ENCODE measurements around the gene MXRA8.
A peak's percentile ranks its signal among the peaks of the same experiment; 100 is the strongest.
"Not testable (repeated sequence)": the region's sequence is repeated elsewhere in the genome, so short reads cannot be mapped to it uniquely, and the experiment has no call there.

Gene MXRA8, protein sequence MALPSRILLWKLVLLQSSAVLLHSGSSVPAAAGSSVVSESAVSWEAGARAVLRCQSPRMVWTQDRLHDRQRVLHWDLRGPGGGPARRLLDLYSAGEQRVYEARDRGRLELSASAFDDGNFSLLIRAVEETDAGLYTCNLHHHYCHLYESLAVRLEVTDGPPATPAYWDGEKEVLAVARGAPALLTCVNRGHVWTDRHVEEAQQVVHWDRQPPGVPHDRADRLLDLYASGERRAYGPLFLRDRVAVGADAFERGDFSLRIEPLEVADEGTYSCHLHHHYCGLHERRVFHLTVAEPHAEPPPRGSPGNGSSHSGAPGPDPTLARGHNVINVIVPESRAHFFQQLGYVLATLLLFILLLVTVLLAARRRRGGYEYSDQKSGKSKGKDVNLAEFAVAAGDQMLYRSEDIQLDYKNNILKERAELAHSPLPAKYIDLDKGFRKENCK
- 0 to 1.4 (median 0) reads per million in 17 experiments for total RNA-seq

- DNase-seq: peak in 1 of 4 experiments; percentile 4
Observed at GRCh38 chr1:1358433-1359271, at the start of gene MXRA8. TSS of gene MXRA8 (minus strand) at chr1:1358555. CDS start at chr1:1358504, 51 bp downstream.

DNA sequence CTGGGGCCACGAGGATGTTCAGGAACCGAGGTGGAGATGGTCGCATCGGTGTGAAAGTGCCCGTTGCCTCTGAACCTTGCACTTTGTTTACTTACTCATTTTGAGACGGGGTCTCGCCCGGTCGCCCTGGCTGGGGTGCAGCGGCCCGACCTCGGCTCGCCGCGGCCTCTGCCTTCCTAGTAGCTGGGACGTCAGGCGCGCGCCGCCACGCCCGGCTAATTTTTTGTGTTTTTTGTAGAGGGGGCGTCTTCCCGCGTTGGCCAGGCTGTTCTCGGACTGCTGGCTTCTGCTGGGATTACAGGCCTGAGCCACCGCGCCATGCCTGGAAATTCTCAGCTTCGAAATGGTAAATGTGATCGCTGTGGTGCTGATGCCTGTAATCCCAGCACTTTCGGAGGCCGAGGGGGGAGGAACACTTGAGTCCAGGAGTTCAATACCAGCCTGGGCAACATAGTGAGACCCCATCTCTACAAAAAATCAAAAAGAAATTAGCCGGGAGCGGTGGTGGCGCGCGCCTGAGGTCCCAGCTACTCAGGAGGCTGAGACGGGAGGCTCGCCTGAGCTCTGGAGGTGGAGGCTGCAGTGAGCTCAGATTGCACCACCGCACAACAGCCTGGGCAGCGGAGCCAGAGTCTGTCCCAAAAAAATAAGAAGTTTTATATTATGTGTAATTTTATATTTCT is 49.4 kb upstream of the MXRA8 start:
- peak; percentile 29 to 62 (median 43) for DNase-seq

DNA sequence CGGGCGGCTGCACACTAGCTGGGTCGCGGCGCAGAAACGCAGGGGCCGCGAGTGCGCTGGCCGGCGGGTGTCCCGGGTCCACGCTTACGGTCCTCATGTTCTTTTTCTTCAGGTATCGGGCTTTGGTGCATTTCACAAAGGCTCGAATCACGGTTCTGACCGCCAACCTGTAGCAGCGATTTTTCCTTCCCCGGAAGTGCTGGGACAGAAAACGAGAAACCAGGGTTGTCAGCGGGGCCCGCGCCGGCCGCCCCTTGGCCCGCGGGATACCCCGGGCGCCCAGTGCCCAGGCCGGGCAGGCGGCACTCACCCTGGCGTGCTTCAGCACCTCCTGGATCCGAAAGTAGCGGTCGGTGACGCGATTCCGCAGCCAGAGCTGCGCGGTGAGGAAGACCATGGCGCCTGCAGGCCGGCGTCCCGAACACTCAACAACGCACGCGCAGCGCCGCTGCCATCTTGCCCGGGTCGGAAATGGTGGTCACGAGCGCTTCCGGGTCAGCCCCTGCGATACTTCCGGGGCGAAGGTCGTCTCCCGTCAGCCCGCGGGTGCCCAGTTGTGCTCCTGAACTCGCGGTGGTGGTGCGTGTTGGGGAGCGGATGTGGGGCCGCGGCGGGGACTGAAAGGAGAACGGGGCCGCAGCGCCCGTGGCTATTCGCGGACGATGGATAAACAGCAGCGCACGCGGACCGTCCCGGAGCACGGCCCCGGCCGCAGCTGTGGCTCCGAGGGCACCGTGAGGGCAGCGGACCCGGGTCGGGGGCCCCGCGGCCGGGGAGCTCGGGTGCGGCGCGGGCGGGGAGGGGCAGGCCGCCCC is 48.7 kb upstream of the MXRA8 start, which contains the start of gene MRPL20:
TSS of gene MRPL20 (minus strand) at position 473 of the 815 bp plus-strand sequence. CDS start at position 397, 76 bp downstream.
- DNase-seq: peak; percentile 95 to 98 (median 97)

DNA sequence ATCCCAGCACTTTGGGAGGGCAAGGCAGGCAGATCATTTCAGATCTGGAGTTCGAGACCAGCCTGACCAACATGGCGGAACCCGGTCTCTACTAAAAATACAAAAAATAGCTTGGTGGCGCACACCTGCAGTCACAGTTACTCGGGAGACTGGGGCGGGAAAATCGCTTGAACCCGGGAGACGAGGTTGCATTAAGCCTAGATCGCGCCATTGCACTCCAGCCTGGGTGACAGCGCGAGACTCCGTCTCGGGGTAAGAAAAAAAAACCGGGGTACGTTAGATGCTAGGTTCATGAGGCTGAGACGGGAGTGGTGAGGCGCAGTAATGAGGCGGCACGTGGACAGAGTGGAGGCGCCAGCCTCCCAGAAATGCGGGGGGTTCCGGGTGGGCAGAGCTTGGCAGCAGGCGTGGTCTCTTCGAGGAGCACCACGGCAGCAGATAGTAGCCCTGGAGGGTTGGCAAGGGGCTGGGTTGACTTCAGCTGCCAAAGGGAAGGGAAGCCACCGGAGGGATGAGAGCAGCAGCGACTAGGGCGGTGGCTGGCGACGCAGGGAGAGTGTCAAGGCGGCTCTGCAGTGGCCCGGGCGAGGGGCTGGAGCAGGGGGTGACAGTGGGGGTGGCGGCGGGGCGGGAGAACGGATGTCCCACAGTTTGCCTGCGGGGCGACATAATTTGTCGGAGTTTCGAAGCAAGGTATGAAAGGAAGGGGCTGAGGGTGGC is 47.9 kb upstream of the MXRA8 start:
- DNase-seq: peak in 1 of 4 experiments; percentile 7

DNA sequence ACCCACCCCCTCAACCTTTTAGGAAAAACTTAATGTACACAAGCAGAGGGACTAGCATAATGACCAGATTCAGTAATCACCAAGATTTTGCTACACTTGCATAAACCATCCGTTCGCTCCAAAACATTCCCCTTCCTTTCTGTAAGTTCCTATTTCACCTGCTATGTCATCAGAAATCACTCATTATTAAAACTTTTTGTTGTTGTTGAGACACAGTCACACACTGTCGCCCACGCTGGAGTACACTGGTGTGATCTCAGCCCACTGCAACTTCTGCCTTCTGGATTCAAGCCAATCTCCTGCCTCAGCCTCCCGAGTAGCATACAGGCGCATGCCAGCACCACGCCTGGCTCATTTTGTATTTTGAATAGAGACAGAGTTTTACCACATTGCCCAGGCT is 45.3 kb upstream of the MXRA8 start:
- DNase-seq: peak; percentile 75 to 88 (median 84)

- DNase-seq: not testable (repeated sequence)
Observed at GRCh38 chr1:1402901-1403392, 44.6 kb upstream of the MXRA8 start.

DNA sequence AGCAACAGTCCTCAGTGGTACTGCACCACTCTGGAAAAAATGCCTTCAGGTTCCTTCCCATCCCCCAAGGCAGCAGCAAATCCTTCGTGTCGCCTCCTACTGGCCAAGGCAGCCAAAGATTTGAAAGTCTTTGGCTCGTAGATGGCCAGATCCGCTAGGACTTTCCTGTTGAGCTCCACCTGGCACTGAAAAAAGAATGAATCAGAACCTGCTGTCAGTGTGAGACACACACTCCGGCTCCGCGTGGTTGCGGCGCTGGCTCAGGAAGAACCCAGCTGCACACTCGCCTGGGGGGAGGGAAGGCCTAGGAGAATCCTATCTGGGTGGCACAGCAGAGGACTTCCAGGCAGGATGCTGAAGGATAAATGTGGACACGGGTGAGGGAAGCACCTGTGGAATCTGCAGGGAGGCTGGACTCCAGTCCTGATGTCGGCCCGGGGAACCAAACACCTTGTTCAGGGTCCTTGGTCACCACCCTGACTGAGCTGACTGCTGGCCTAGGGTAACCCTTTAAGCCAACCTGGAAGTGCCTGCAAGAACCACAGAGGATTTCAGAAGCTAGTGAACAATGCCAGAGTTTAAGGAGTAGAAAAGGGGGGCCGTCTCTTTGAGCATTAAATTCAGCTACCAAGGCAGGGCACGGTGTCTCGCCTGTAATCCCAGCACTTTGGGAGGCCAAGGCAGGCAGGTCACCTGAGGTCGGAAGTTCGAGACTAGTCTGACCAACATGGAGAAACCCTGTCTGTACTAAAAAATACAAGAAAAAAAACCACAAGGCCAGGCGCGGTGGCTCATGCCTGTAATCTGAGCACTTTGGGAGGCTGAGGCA is 43.9 kb upstream of the MXRA8 start:
- DNase-seq: peak; percentile 19 to 60 (median 54)

- DNase-seq: no peak
Observed at GRCh38 chr1:1401457-1402010, 43.2 kb upstream of the MXRA8 start.

DNA sequence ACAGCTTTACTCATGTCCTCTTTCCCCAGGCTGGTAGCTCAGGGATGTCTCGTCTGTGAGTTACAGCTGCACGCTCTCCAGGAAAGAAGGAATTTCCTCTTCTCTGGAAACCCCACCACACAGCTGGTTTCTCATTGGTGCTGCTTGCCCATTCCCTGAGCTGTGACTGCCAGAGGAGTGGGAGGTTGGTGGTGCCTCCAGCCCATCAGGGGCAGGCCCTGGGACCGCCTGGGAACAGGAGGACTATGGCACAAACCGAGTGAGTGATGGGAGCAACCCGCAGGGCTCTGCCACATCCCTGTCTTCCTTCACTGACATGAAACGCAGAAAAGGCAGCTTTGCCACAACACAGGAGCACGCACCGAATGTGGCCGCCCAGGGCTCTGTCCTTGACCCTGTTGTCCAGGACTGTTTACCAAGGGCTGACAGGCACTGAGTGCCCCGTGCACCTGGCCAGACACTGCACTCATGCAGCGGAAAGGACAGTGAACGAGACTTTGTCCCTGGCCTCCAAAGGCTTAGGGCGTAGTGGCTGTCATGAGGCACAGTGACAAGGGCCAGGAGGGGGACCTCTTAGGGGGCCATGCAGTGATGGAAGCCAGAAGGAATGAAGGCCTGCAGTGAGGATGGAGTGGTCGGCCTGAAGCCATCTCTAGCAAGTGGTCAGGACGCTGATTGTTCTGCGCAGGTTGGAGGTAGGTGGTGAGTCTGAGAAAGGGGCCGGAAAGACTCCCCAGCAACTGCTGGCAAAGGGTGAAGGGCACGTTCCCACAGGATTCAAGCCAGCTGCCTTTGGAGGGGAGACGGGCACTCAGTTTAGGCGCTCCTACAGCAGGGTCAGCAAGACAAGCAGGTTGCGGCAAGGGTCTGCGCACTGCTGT is 42.5 kb upstream of the MXRA8 start:
- DNase-seq: no peak

GRCh38 chr1:1399872-1400575 is 41.7 kb upstream of the MXRA8 start:
- DNase-seq: peak in 3 of 4 experiments; percentile 16 to 36 (median 25)

DNA sequence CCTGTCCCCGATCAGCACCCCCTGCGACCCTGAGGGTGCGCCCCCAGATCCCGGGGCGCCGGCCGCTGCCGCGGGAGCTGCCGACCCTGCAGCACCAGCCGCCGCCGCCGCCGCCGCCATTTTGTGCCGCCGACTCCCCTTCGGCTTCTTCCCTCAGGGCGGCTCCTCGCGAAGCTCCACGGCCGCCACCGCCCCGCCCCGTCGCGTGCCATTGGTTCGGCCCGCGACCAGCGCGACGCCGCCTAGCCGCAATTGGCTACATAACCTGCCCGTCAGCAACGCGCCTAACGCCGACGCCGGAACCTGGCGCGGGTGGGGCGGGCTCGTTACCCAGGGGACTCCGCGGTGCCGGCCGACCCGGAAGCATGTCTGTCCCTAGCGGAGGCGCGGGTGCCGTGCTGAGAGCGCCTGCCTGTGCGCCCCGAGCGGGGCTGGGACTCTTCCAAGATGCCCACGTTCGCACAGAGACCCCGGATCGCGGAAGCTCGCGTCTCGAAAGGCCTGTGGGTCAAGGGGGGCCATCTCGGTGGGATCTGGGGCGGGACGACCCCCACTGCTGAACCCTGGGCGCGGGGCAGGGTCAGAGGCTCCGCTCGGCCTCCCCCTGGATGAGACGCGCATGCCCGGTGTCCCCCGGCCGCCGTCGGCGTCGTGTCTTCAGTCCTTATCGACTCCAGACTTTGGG is 41.0 kb upstream of the MXRA8 start, which contains the start of gene CCNL2:
TSS of gene CCNL2 (minus strand) at position 149 of the 685 bp plus-strand sequence. CDS start at position 120, 29 bp downstream.
- peak; percentile 99 to 100 (median 100) for DNase-seq

DNA sequence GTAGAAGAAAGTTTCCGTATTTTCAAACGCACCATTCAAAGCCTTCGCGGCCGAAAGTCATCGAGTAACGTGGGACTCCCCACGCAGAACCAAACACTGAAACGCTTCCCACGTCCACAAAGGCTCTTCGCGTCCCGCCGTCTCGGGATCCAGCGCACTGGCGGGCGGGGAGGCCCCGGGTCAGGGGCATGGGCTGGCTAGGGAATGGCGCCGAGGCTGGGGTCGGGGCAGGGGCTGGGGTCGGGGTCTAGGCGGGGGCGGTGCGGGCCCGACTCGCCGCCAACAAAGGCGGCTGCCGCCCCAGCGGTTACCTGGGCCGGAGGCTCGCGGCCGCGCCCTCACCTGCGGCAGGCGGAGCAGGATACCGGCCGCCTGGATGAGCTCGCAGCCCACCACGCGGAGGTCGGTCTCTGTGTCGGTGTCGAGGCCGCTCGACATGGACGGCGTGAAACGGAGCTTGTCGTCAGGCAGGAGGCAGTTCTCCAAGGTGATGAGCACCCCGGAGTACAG is 40.4 kb upstream of the MXRA8 start:
- DNase-seq: peak; percentile 32 to 62 (median 51)

DNA sequence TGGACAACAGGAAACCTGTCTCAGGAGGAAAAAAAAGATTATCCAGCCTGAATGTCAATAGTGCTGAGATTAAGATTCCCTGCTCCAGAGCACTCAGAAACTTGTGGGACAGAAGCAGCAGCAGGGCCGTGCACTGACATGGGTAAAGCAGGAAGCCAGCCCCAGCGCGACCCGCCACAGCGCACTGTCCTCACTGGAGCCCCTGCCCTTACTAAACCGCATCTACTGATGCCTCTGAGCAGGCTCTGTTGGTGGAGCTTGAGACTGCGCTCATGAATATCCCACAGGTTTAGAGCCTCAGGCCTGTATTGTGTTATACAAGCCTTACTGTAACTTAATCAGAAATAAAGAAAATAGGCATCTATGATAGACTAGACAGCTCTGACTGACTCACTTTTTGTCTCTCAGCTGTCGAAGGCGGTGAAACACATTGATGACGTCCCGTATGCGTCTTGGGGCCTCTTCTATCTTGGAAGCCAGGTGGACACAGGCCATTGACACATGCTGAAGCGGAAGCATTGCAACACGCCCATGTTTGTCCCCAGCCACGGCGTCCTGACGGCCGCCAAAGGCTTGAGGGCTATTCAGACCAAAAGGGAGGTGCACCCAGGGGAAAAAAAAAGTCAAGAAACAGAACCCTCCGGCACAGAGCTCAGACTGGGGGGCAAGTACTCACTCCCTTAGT is 39.6 kb upstream of the MXRA8 start:
- peak in 3 of 4 experiments; percentile 15 to 34 (median 19) for DNase-seq

DNA sequence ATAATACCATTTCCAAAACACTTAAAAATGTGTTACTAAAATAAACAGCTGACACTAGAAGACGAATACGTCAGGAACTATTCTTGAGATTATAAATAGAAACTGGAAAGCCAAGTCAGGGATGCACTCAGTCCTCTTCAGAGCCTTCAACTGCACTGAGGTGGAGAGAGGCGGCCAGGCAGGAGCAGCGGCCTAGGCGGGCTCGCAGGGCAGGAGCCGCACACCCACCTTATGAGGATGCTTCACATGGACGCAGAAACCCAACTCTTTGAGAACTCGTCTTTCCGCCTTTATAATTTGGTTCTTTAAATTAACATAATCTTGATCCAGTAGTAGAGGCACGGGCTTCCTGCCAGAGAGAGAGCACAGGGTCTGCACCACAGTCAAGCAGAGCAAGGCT is 36.8 kb upstream of the MXRA8 start:
- DNase-seq: no peak

GRCh38 chr1:1394116-1394515 is 35.8 kb upstream of the MXRA8 start:
- no peak for DNase-seq

- DNase-seq: no peak
Observed at GRCh38 chr1:1393428-1393827, 35.1 kb upstream of the MXRA8 start.
